ENCODE data around the gene TRIM46. TPM values are rescaled to one million over a fixed set of nuclear protein-coding genes. Genes with fewer than 3 reads are reported as not detected.
"Not testable (repeated sequence)": the region's sequence is repeated elsewhere in the genome, so short reads cannot be mapped to it uniquely, and the experiment has no call there.

The TRIM46 gene
- total RNA-seq, 1 donor from 2014 or later, result 4.9 TPM

- DNase-seq (ENCODE audit: low read depth, low spot score), result no peak
These were observed 12.6 kb downstream of the TRIM46 start for GRCh38 chr1:155186067-155186793.

GRCh38 chr1:155186794-155187455, 13.3 kb downstream of the TRIM46 start:
- no peak for DNase-seq (ENCODE audit: low read depth, low spot score)

DNA sequence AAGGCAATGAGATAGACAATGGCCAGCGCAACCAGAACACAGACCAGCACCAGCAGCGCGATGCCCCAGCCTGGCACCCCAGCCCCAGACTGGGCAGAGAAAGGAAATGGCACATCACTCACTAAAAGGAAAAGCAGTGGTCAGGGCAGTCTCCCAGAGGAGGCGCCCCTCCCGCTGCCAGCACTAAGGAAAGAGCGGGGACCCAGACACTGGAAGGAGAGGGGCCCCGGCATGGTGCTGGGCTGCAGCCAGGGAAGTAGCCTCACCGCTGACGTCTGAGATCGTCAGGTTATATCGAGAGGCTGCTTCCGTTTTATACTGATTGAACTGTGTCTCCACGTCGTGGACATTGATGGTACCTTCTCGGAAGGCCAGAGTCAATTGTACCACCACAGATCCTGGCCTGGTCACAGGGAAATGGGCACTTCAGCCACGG, 13.8 kb downstream of the TRIM46 start:
- no peak for DNase-seq (ENCODE audit: low read depth, low spot score)

DNA sequence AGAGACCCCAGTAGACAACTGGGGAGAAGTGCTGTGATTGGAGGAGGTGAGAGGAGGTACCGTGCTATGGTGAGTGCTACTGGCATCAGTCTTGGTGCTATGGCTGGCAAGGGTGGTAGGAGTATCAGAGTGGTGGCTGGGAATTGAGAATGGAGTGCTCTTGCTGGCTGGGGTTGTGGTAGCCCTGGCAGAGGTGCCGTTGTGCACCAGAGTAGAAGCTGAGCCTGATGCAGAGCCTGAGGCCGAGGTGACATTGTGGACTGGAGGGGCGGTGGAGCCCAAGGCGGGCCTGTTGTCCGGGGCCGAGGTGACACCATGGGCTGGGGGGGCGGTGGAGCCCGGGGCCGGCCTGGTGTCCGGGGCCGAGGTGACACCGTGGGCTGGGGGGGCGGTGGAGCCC, 14.6 kb downstream of the TRIM46 start:
- no peak for DNase-seq (ENCODE audit: low read depth, low spot score)

- not testable (repeated sequence) for DNase-seq (ENCODE audit: low read depth, low spot score)
These were observed 16.3 kb downstream of the TRIM46 start for GRCh38 chr1:155189926-155190325.

DNA sequence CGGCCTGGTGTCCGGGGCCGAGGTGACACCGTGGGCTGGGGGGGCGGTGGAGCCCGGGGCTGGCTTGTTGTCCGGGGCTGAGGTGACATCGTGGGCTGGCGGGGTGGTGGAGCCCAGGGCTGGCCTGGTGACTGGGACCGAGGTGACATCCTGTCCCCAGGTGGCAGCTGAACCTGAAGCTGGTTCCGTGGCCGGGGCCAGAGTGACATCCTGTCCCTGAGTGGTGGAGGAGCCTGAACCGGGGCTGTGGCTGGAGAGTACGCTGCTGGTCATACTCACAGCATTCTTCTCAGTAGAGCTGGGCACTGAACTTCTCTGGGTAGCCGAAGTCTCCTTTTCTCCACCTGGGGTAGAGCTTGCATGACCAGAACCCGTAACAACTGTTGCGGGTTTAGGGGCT, 18.3 kb downstream of the TRIM46 start:
- DNase-seq (ENCODE audit: low read depth, low spot score), result no peak

DNA sequence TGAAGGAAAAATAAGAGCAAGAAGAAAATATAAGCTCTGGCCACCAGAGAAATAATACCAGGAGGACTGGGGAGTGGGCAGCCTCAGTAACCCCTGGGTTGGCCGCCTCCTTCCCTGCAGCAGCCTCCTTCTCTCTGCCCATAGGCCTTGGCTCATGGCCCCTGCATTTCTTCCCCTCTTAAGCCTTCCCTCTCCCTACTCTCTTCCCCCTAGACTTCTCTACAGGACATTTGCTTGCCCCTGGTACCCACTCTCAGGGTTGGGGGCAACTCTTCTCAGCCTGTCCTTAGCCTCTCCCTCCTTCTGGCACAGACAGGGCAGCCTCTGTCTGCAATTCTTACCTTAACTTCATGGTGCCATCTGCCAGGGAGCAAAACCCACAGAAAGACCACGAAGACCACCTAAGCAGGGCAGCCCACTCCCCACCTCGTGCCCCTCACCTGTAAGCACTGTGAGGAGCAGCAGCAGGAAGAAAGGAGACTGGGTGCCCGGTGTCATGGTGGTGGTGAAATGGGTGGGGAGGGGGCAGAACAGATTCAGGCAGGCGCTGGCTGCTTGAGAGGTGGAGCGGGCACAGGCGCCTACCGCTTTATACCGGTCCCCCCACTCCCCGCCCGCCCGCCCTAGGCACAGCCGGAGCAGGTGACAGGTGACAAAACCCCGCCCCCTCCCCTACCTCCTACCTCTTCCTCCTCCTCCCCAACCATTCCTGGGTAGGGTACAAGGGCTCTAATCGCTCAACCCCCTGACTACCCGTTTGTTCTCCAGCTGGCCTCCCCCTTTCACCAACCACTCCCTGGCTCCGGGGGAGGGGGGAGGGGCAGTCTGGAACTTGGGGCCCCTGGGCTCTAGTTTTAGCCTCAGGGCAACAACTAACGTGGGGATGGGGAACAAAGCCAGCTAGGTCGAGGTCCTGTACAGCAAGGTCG, 19.0 kb downstream of the TRIM46 start:
- no peak for DNase-seq (ENCODE audit: low read depth, low spot score)

- DNase-seq (ENCODE audit: low read depth, low spot score), result peak; percentile 59
These were observed 19.8 kb downstream of the TRIM46 start for GRCh38 chr1:155193275-155193990.

- DNase-seq (ENCODE audit: low read depth, low spot score), result not testable (repeated sequence)
These were observed 20.3 kb downstream of the TRIM46 start for GRCh38 chr1:155193991-155194240.

DNA sequence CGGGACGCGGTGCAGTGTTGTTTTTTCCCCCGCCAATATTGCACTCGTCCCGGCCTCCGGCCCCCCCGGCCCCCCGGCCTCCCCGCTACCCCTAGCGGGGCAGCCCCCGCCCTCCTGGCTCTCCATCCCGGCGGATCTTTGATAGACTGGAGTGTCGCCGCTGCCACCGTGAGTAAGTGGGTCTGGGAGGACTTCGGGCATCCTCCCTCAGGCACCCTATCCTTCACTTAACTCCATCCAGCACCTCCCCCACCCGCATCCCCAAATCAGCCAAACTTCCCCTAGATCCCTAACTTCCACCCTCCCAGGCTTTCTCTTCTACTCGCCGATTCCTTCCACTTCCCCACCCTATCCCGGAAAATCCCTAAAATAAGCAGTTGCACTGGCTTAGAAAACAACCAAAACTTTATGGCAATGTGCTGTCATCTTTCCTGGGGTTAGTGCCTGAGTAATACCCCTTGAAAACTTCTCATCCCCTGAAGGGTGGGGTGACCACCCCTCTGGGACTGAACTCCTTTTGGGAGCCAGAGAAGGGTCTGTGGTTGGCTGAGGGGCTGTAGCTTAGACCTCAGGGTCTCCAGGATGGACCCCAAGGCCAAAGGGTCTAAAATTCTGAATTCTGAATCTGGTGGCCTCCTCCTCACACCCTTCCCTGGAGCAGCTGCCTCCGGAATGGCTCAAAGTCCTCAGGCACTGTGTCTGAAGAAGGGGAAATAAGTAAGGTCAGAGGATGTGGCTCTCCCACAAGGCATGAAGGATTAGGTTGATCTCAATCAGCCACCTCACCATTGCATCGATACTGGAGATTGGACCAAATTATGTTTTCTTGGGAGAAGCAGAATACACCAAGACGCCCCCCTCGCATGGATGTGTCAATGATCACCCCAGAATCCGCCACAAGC, 21.8 kb downstream of the TRIM46 start:
- no peak for DNase-seq (ENCODE audit: low read depth, low spot score)

DNA sequence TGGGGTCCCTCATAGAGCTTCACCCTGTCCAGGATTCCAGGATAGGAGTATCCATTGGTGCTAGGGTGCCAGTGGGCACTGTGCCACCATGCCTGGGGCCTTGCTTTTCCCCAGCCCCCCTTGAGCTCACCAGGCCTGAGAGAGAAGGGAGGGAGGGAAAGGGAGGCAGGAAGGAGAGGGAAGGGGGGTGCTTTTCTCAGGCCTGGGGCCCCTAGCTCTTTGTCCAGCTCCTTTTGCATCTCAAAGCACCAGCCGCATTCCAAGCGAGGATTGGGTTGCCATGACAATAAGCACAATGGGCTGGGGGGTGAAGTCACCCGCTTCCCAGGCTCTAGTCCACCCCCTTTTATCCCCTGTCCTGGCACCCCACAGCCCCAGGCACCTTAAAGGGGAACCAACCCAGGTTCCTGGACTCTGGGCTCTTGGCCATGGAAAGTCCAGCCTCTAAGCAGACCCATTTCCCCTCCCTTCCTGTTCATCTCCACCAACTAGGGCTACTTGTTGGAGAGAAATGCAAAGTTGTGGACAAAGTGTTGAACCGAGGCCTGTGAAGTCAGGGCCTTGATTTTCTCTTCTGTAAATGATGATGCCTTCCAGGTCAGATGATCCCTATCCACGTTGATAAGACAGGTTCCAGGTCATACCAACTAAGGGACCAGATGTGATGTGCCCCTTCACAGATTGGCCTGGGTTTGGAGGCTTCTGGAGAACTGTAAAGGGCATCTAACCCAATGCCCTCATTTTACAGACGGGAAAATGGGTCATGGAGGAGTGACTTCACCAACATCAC, 22.6 kb downstream of the TRIM46 start:
- no peak for DNase-seq (ENCODE audit: low read depth, low spot score)

DNA sequence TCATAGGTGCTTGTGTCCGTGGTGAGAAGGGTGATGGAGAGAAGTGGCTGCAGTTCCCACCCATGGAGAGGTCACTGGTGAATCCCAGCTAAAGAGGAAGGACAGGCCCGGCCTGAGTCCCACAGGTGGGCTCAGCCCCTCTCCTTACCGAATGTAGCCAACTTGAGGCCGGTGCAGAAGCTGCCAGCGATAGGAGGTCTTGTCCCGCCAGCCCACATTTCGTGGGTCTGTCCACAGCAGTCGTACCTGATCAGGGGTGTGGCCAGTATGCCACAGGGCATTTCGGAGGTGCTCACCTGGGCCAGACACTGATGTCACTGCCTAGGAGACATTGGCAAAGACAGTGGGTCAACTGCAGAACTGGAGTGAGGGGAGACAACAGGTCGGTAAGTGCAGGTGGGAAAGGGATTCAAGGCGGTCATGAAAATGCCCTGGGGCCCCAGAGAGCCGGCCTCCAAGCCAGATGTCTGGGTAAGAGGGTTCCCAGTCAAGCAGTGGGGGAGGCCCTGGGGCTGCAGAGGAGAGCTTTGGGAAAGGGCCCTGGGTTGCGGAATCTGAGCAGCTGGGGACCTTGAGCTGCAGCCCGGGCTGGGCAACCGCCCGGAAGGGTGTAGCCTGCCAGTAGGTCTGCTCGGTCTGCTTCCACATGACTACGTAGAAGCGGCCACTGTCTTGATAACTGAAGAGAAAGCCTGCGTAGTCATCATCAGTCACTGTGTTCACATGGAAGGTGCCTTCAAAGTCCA, 23.4 kb downstream of the TRIM46 start:
- DNase-seq (ENCODE audit: low read depth, low spot score), result no peak

- no peak for DNase-seq (ENCODE audit: low read depth, low spot score)
These were observed 24.4 kb downstream of the TRIM46 start for GRCh38 chr1:155197901-155198546.

- no peak for DNase-seq (ENCODE audit: low read depth, low spot score)
These were observed 24.9 kb downstream of the TRIM46 start for GRCh38 chr1:155198547-155198906.

DNA sequence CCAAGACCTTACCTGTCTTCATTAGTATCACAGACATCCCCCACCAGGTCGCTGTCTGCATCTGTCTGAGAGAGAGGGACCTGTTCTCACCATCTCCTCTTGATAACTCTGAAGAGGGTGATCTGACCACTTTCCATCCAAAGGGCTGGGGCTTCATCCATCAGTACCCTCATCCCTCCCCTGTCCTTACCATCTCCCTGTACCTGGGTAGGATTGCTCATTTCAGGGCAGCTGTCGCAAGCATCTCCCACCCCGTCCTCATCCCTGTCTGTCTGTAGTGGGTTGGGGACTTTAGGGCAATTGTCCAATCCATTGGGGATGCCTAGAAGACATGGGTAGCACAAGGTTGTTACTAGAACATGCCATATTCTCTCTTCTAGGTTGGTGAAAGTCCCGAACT, 26.1 kb downstream of the TRIM46 start:
- no peak for DNase-seq (ENCODE audit: low read depth, low spot score)

GRCh38 chr1:155200920-155201319, 27.3 kb downstream of the TRIM46 start:
- no peak for DNase-seq (ENCODE audit: low read depth, low spot score)

- DNase-seq (ENCODE audit: low read depth, low spot score), result no peak
These were observed 28.5 kb downstream of the TRIM46 start for GRCh38 chr1:155202198-155202597.

DNA sequence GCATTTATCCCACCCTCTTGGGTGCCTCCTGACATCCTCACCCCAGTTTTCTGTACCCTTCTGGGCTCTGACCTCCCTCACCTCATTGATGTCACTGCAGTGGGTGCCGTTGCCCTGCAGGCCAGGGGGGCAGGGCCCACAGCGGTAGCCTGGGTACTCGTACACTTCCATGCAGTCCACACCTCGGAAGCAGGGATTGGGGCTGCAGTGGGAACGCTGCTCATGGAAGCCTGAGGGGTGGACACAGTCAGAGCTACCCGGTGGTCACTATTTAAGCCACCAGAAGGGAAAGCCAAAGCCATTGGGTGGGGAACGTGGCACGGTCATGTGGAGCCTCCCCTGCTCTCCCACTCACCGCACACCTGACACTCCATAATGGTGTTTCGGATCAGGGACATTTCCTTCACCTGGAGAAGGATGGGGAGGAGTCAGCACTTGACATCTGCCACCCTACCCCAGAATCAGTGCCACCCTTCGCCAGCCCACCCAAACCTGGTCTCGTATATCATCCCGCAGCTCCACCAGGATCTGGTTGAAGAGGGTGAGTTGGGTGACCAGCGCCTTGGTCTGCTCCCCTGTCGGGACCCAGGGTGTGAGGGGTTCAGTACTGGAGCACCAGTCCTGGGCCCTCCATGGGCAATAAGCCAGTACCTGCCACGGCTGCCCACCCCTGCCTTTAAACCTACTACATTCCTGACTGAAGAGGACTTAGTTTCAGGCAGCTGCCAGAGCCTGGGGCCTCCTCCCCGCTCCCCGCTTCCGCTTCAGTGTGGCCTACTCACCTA, 29.3 kb downstream of the TRIM46 start:
- no peak for DNase-seq (ENCODE audit: low read depth, low spot score)
